Measurements from ENCODE around the gene RASD2.

Gene RASD2

DNA sequence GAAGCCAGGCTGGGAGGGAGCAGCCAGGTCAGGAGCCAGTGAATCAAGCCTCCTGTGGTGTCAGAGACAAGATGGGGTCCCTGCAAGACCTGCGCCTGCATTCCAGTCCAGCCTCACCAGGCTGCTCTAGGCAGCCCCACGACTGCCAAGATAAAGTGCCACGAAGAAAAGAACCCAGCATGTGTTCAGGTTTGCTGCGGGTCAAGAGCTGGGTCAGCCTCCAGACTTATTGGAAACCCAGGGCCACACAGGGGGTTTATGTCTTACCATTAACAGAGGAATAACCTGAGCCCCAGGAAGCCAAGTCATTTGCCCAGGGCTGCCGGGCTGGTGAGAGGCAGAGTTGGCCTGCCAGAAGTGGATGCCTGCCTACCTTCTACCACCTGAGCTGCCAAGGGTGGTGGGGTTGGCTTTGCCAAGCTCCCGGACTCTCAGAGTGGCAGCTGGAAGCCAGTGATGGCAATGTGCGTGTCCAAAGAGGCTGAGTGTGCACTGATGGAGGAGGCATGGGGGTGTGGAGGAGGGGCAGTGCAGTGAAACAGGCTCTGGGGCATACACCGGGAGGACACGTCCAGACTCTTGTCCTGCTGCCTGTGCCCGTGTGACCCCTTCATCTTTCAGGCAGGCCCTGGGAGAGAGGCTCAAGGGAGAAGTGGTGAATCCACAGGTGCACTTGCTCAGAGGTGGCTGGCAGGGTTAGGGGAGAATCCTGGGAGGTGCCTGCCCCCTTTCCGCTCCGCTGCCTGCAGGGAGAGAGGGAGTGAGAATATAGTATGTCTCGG, 1.7 kb downstream of the RASD2 start:
- no peak for DNase-seq

DNA sequence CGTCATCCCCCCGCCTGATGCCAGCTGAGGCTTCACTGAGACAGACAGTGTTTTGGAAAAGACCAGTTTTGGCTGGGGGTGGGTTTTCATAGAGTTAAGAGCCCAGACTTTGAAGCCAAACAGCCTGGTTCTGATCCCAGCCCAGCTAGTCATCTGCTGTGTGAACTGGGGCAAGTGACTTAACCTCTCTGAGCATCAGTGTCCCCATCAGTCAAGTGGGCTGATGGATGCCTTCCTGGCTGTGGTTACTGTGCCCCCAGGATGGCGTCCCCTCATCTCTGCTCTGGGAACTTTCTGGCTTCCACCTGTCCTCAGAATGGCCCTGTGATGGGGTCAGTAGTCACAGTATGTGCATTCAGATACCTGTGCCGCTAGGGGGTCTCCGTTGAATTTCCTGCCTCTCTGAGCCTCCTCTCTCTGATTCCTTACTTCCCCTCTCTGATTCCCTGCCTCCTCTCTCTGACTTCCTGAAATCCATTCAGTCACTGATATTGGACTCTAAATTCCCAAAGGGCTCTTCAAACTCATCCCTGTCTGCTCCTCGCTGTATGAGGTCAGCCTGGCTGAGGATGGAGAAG, 2.4 kb downstream of the RASD2 start:
- no peak for DNase-seq

DNA sequence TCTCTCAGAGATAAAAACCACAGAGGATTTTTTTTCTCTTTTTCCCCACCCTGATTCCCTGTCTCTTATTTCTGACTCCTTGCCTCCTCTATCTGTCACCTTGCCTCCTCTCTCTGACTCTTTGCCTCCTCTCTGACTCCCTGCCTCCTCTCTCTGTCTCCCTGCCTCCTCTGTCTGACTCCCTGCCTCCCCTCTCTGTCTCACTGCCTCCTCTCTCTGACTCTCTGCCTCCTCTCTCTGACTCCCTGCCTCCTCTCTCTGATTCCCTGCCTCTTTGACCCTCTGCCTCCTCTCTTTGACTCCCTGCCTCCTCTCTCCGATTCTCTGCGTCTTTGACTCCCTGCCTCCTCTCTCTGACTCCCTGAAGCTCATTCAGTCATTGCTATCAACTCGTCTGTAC, 3.1 kb downstream of the RASD2 start:
- DNase-seq: no peak

- DNase-seq: no peak
Measured at GRCh38 chr22:35544189-35544588, 3.6 kb downstream of the RASD2 start.

- DNase-seq: no peak
Measured at GRCh38 chr22:35544827-35545226, 4.2 kb downstream of the RASD2 start.

DNA sequence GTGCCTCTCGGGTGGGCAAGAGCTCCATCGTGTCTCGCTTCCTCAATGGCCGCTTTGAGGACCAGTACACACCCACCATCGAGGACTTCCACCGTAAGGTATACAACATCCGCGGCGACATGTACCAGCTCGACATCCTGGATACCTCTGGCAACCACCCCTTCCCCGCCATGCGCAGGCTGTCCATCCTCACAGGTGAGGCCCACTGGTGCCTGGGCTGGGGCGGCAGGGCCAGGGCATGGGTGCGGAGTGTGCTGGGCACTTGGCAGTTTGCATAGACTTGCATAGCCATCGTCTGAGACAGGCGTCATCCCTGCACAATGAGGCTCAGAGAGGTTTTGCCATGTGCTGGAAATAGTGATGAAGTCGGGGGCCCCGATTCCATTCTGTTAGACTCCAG, 6.3 kb downstream of the RASD2 start:
- DNase-seq: no peak

DNA sequence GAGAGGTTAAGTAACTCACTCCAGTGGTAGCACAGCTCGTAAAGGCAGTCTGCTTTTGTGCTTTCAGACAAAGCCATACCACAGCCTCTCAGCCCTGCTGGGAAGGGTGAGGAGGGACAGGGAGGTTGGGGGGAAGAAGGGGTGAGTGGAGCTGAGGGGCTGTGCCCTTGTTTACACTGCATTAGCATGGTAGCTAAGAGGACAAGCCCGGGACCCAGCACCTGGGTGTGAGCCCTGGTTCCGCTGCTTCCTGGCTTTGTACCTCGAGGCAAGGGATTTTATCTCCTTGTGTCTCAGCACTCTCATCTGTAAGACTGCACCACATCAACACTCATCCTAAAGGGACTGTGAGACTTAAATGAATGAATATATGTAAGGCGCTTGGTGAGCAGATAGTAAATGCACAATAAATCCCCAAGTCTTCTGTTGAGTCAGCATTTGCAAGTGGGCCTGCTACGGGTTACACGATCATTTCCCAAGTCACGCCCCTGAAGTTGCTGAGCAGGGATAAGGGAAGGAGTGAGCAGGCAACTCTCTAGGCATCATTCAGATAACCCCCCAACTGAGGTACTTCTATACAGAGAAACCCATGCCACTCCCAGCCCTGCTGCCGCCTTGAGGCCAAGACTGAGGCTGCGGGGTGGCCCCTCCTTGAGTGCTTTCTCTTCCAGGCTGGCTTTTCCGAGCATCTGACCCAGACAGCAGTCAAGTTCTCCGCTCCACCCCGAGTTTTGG, 7.5 kb downstream of the RASD2 start:
- DNase-seq: no peak

GRCh38 chr22:35548722-35549112, 8.1 kb downstream of the RASD2 start:
- DNase-seq: no peak

DNA sequence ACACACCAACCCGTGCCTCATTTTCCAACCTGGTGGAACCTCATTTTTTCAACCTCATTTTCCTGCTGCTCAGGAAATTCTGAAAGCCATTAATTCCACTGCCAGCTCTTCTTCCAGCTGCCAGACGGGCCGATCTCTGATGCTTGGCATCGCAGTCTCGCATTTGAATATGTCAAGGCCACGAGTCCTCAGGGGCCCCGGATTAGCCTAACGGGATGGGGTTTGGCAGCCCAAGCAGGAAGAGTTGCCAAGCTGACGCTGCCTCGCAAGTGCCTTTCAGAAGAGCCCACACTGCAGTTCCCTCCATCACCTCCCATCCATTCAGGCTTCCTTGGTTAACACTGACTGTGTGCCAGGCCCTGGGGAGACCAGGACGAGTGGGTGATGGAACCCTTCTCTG, 8.7 kb downstream of the RASD2 start:
- no peak for DNase-seq

DNA sequence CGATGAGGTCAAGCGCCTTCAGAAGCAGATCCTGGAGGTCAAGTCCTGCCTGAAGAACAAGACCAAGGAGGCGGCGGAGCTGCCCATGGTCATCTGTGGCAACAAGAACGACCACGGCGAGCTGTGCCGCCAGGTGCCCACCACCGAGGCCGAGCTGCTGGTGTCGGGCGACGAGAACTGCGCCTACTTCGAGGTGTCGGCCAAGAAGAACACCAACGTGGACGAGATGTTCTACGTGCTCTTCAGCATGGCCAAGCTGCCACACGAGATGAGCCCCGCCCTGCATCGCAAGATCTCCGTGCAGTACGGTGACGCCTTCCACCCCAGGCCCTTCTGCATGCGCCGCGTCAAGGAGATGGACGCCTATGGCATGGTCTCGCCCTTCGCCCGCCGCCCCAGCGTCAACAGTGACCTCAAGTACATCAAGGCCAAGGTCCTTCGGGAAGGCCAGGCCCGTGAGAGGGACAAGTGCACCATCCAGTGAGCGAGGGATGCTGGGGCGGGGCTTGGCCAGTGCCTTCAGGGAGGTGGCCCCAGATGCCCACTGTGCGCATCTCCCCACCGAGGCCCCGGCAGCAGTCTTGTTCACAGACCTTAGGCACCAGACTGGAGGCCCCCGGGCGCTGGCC, 11.0 kb downstream of the RASD2 start:
- DNase-seq: no peak

GRCh38 chr22:35552196-35552842, 11.7 kb downstream of the RASD2 start:
- peak; percentile 74 to 80 for DNase-seq

DNA sequence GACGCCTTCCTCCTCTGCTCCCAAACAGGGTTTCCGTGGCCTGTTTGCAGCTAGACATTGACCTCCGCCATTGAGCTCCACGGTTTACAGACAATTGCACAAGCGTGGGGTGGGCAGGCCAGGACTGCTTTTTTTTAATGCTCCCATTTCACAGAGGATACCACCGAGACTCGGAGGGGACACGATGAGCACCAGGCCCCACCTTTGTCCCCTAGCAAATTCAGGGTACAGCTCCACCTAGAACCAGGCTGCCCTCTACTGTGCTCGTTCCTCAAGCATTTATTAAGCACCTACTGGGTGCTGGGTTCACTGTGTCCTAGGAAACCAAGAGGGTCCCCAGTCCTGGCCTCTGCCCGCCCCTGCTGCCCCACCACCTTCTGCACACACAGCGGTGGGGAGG, 12.2 kb downstream of the RASD2 start:
- DNase-seq: no peak

DNA sequence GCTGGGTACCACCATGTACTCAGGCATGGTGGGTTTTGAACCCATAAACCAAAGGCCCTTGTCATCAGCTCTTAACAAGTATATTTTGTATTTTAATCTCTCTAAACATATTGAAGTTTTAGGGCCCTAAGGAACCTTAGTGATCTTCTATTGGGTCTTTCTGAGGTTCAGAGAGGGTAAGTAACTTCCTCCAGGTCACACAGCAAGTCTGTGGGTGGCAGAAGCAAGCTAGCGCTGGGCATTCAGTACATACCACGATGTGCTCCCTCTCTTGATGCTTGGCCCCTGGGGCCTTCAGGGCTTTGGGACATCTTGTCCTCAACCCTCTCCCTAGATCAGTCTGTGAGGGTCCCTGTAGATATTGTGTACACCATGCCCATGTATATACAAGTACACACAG, 12.7 kb downstream of the RASD2 start:
- no peak for DNase-seq

DNA sequence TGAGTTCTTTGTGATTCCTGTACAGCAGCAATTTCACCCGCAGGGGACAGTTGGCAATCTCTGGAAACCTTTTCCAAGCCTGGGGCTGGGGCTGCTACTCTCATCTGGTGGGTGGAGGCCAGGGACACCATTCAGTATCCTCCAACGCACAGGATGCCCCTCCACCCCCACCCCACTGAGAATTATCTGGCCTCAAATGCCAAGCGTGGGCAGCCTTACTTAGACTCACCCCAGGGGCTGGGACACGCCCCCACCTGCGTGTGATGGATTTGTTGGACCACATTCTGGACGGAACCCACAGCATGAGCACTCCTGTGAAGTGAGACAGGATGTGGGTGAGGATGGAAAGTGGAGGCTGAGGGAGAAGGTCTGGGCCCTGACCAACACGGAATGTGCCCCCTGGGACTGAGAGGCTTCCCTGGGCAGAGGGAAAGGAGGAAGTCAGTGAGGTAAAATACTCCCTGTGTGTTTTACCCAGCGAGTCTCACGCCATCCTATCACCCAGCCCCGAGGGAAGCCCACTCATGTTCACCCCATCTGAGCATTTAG, 13.7 kb downstream of the RASD2 start:
- DNase-seq: no peak

DNA sequence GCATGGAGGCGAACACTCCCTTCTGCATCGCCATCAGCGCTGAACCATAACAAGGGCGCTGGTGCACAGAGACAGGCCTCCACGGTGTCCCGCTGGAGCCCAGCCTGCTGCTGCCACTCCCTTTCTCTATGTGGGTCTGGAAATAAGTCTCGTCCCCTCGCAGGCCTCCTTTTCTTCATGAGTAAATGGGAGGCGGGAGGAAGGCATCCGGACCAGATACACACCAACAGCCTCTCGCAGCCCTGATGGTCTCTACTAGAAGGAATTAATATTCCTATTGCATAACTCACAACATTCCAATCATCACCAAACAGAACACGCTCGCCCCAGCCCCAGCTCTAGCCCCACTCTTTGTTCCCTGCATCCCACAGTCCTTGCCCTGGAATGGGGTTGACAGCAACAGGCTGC, 14.9 kb downstream of the RASD2 start:
- DNase-seq: no peak

DNA sequence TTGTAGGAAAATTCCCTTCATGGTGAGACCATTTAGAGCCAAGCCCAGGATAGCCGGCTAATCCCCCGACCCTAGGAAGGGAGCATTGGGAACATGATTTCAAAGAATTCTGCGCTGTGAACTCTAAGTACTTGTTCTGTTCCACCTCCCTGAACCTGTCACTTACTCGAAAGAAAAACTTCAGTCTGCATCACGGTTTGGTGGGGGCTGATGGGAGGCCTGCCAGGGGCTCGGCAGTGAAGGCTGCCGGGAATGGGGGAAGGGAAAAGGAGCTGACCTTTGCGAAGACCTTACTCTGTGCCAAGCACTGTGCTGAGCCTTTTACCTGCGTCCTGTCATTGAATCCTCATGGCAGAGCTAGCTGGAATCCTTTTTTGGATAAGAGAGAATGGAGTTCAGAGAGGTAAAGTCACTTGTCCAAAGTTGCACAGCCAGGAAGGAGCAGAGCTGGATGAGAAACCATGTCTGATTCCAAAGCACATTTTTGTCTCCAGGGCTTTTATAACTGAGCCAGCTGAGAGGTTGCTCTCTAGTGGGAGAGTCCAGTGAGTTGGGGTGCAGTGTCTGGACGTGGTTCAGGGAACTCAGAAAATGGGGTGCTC, 15.4 kb downstream of the RASD2 start:
- DNase-seq: no peak

DNA sequence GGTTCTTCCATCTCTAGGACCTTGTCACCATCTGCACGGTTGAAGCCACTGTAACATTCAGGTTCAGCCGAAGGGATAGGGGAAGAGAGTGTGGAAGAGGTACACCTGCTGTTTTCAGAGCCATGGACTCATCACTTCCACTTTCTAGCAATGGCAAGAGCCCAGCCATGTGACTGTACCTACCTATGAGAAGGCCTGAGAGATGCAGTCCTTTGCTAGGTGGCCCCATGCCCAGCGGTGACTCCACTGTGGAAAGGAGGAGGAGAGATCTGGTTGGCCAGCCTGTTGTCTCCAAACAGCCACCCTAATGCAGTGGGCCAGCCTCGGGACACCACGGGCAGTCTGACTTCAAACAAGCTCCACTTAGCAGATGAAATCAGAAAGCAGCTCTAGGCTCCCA, 16.0 kb downstream of the RASD2 start:
- no peak for DNase-seq

DNA sequence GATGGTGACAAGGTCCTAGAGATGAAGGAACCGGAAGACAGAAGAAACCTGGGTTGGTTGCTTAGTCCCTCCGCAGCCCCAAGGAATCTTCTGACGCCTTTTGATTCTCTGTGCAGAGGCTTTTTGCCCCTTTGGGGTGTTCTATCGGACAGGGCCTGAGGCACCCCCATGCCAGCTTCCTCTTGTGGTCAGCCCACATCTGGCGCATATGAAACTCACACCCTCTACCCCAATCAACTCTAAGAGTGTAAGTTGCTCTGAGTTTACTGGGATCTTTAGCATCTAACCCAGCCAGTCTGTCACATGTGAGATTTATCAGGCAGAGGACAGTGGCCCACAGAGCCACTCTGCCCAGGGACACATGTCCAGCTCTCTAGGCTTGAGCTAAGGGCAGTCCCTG, 17.4 kb downstream of the RASD2 start:
- no peak for DNase-seq

DNA sequence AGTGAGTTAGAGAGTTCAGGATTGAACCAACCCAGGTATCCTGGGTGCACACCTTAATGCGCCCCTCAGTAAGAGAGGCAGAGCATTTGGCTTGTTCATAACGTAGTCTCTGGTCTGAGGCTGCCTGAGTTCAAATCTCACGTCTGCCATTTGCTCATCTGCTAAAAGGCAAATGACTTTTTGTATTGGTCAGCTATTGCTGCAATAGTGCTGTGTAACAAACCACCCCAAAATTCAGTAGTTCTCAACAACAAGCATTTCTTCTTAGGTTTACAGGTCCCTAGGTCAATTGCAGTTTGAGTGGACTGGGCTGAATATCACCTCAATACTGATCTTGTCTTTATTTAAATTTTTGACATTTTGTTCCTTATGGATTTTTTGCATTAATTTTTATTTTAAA, 18.1 kb downstream of the RASD2 start:
- DNase-seq: no peak

GRCh38 chr22:35559354-35560005, 18.8 kb downstream of the RASD2 start:
- DNase-seq: no peak

DNA sequence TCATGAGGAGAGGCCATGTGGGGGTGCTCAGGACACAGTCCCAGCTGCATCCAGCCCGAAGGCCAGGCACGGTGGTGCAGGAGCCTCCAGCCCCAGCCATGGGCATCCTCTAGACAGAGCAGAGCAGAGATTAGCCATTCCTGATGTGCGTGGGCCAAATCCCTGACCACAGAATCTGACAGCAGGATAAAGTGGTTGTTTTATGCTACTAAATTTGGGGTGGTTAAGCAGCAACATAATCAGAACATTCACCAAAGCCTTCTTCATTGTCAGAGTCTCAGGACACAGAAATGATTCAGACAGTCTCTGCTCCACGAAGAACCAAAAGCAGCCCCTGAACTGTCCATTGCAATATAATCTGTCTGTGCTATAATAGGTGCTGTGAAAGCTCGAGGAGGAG, 19.7 kb downstream of the RASD2 start:
- DNase-seq: no peak

DNA sequence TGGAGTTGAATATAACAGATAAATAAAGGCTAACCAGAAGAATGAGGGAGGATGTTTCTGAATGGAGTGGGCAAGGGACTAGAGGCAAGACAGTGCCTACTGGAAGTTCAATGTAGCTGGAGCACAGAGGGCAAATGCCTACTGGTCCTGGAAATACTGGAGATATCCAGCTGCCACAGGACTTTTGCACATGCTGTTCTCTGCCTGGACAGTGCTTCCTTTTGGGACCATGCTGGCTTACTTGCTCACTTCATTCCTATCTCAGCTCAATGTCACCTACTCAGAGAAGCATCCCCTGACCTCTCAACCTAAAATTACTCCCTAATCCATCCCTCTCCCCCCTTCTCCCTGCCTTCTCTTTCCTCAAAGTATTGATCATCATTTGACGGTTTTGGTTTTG, 20.2 kb downstream of the RASD2 start:
- no peak for DNase-seq

Measured in stimulated activated CD4-positive, alpha-beta T cell treated with anti-CD3 and anti-CD28 coated beads, Interleukin-4, amount 100 ng/mL, for 4 hours (primary cell).